KMS-11 (cell line): ENCODE results near the gene DEFB123.
"Not testable (repeated sequence)": the region's sequence is repeated elsewhere in the genome, so short reads cannot be mapped to it uniquely, and the experiment has no call there.

Experiments used
- H2AFZ ChIP-seq: fragments of 200-600 bp; sonication (generic); 2 replicates; pipeline ENCODE4 v1.6.1; 2016; ENCODE audit warnings: antibody characterized with exemption, mixed run types, low read depth
- H3K27ac ChIP-seq: fragments of 200-600 bp; sonication (generic); 2 replicates; pipeline ENCODE4 v1.6.1; 2016; ENCODE audit warnings: mild to moderate bottlenecking, mixed run types
- H3K27me3 ChIP-seq: fragments of 200-600 bp; sonication (generic); 2 replicates; pipeline ENCODE4 v1.6.1; 2017; ENCODE audit warnings: mild to moderate bottlenecking, low read depth, mixed run types, moderate library complexity; ENCODE audit not compliant: insufficient read depth
- H3K36me3 ChIP-seq: fragments of 200-600 bp; sonication (generic); 2 replicates; pipeline ENCODE4 v1.6.1; 2017; ENCODE audit warnings: mild to moderate bottlenecking, mixed run types; ENCODE audit not compliant: insufficient read depth
- H3K4me1 ChIP-seq: fragments of 200-600 bp; sonication (generic); 2 replicates; pipeline ENCODE4 v1.6.1; 2016; ENCODE audit warnings: mild to moderate bottlenecking, low read depth, mixed run types; ENCODE audit not compliant: poor library complexity, severe bottlenecking
- H3K4me2 ChIP-seq: fragments of 200-600 bp; sonication (generic); 2 replicates; pipeline ENCODE4 v1.7.0; 2016; ENCODE audit warnings: mild to moderate bottlenecking, mixed run types
- H3K4me3 ChIP-seq: fragments of 200-600 bp; sonication (generic); IDR thresholded peaks from 2 replicates; pipeline ENCODE4 v1.6.1; 2017; ENCODE audit warnings: low read depth, low read length, mixed read lengths; ENCODE audit not compliant: insufficient read depth
- H3K79me2 ChIP-seq: fragments of 200-600 bp; sonication (generic); 2 replicates; pipeline ENCODE4 v1.6.1; 2016; ENCODE audit warnings: low read depth, mixed run types; ENCODE audit not compliant: insufficient read depth
- H3K9ac ChIP-seq: fragments of 200-600 bp; sonication (generic); 2 replicates; pipeline ENCODE4 v1.6.1; 2016; ENCODE audit warnings: mild to moderate bottlenecking, mixed run types
- H4K20me1 ChIP-seq: fragments of 200-600 bp; sonication (generic); 2 replicates; pipeline ENCODE4 v1.6.1; 2016; ENCODE audit warnings: mild to moderate bottlenecking, mixed run types; ENCODE audit not compliant: insufficient read depth
- CTCF ChIP-seq: fragments of 200-600 bp; sonication (generic); conservative IDR thresholded peaks from 2 replicates; pipeline ENCODE4 v1.6.1; 2017; ENCODE audit warnings: low read depth, mild to moderate bottlenecking, antibody characterized with exemption, low read length, moderate library complexity, mixed read lengths

DEFB123 gene

GRCh38 chr20:31418307-31418706, 22.1 kb upstream of the DEFB123 start:
- no peaks in the 10 kb centered on the region for H4K20me1 ChIP-seq
- H3K79me2 ChIP-seq: no peaks in the 10 kb centered on the region
- no peak overlapping the region for H2AFZ ChIP-seq
- H3K36me3 ChIP-seq: no peaks in the 10 kb centered on the region
- no peak overlapping the region for H3K4me3 ChIP-seq
- no peaks in the 10 kb centered on the region for H3K4me1 ChIP-seq
- TF ChIP-seq CTCF: no peak
- H3K9ac ChIP-seq: no peak overlapping the region
- H3K4me2 ChIP-seq: no peak overlapping the region
- no peaks in the 10 kb centered on the region for H3K27me3 ChIP-seq
- H3K27ac ChIP-seq: no peak overlapping the region

DNA sequence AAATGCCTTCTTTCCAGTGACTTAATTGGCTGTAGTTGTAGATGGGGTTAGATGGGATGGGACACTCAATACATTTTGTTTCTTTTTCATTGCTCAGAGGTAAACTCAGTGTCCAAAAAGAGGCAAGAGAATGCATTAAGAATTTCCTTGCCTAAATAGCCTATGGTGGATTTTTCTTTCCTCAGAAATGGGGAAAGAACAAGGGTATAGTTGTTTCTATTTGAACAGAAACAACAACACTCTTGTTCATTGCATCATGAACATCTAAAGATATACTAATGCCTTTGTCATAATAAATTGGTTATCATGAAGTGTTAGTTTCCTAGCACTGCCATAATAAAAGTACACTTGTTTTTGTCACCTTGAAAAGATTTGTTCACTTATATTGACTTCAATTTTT, 14.6 kb upstream of the DEFB123 start:
- no peaks in the 10 kb centered on the region for H4K20me1 ChIP-seq
- H3K4me3 ChIP-seq: no peak overlapping the region
- H3K9ac ChIP-seq: no peak overlapping the region
- H3K27ac ChIP-seq: no peak overlapping the region
- no peaks in the 10 kb centered on the region for H3K79me2 ChIP-seq
- no peaks in the 10 kb centered on the region for H3K4me1 ChIP-seq
- no peak for TF ChIP-seq CTCF
- no peak overlapping the region for H3K4me2 ChIP-seq
- no peaks in the 10 kb centered on the region for H3K27me3 ChIP-seq
- no peak overlapping the region for H2AFZ ChIP-seq
- no peaks in the 10 kb centered on the region for H3K36me3 ChIP-seq

GRCh38 chr20:31426891-31427551, 13.4 kb upstream of the DEFB123 start:
- not testable (repeated sequence) for H3K36me3 ChIP-seq, H3K9ac ChIP-seq, H3K27ac ChIP-seq, H2AFZ ChIP-seq, H3K4me3 ChIP-seq, H3K27me3 ChIP-seq, H3K79me2 ChIP-seq, H4K20me1 ChIP-seq, H3K4me1 ChIP-seq, H3K4me2 ChIP-seq

GRCh38 chr20:31427576-31427975, 12.9 kb upstream of the DEFB123 start:
- not testable (repeated sequence) for H2AFZ ChIP-seq, H3K27ac ChIP-seq, H3K27me3 ChIP-seq, H4K20me1 ChIP-seq, H3K4me1 ChIP-seq, H3K4me3 ChIP-seq, H3K9ac ChIP-seq, H3K36me3 ChIP-seq, H3K79me2 ChIP-seq, H3K4me2 ChIP-seq

GRCh38 chr20:31430568-31431115, 9.8 kb upstream of the DEFB123 start:
- Histone ChIP-seq H3K4me3 (no peak overlapping the region), H2AFZ (no peak overlapping the region), H3K27me3 (no peaks in the 10 kb centered on the region), H3K79me2 (no peaks in the 10 kb centered on the region), H3K4me1 (no peaks in the 10 kb centered on the region), H4K20me1 (no peaks in the 10 kb centered on the region), H3K36me3 (no peaks in the 10 kb centered on the region), H3K9ac (no peak overlapping the region), H3K27ac (no peak overlapping the region), H3K4me2 (no peak overlapping the region)
- TF ChIP-seq CTCF: no peak
